ENCODE results near the gene SCFD1.
A peak's percentile ranks its signal among the peaks of the same experiment; 100 is the strongest.
"Not testable (repeated sequence)": the region's sequence is repeated elsewhere in the genome, so short reads cannot be mapped to it uniquely, and the experiment has no call there.

Gene SCFD1, protein sequence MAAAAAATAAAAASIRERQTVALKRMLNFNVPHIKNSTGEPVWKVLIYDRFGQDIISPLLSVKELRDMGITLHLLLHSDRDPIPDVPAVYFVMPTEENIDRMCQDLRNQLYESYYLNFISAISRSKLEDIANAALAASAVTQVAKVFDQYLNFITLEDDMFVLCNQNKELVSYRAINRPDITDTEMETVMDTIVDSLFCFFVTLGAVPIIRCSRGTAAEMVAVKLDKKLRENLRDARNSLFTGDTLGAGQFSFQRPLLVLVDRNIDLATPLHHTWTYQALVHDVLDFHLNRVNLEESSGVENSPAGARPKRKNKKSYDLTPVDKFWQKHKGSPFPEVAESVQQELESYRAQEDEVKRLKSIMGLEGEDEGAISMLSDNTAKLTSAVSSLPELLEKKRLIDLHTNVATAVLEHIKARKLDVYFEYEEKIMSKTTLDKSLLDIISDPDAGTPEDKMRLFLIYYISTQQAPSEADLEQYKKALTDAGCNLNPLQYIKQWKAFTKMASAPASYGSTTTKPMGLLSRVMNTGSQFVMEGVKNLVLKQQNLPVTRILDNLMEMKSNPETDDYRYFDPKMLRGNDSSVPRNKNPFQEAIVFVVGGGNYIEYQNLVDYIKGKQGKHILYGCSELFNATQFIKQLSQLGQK

DNA sequence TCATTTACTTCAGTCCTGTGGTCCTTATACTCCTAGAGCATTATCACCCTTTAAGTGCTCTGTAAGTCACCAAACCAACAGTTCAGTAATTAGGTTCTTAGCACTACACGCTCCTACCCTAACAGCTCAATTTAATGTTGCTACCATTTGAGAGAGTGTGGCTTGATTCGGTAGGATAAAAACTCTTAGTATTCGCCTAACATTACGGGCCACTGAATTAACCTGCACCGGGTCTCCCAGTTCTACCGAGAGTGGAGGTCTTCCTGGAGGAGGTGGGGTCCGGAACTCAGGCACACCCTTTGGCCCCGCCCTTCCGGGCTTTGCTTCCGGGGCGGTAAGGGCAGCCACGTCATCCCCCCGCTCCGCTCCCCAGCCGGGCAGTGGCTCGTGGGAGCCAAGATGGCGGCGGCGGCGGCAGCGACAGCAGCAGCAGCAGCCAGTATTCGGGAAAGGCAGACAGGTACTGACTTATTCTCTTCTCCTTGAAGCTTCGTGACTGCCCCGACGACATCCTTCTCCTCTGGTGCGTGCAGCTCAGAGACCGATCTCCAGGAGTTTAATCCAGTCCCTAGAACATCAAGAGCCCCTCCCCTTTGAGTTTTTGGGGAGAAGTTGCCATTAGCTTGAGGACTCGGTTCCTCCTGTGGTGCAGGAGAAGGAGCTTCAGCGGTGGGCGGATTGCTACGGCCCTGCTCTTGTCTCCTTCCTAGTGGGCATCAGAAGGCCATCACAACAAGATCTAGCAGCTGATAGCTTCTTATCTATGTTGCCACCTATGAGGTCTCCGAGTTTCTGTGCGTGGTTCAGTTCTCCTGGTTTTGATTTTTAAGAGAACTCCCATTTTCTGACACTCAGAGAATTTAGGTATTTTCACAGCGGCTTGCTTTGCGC, at the start of gene SCFD1:
SCFD1 (plus strand) TSS at position 380 of the 891 bp plus-strand sequence; CDS start at position 400, 20 bp downstream.
- peak; percentile 81 to 89 for DNase-seq (ENCODE audit: extremely low read depth in 1 of 2, low read depth in 1 of 2)

DNA sequence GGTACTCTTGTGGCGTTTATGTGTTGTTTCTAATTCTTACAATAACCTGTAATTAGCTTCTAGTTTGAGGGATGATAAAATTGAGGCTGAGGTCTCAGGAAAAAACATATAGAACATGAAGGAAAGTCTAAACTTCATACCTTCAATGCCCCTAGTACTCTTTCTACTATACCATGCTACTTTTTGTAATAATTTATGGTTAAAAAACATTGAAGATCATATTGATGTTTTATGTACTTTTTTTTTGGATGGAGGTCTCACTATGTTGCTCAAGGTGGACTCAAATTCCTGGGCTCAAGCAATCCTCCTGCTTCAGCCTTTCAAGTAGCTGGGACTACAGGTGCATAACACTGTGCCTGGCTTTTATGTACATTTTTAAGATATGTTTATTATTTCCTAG, 49.3 kb upstream of the SCFD1 start:
- DNase-seq (ENCODE audit: extremely low read depth in 1 of 2, low read depth in 1 of 2), result no peak

DNA sequence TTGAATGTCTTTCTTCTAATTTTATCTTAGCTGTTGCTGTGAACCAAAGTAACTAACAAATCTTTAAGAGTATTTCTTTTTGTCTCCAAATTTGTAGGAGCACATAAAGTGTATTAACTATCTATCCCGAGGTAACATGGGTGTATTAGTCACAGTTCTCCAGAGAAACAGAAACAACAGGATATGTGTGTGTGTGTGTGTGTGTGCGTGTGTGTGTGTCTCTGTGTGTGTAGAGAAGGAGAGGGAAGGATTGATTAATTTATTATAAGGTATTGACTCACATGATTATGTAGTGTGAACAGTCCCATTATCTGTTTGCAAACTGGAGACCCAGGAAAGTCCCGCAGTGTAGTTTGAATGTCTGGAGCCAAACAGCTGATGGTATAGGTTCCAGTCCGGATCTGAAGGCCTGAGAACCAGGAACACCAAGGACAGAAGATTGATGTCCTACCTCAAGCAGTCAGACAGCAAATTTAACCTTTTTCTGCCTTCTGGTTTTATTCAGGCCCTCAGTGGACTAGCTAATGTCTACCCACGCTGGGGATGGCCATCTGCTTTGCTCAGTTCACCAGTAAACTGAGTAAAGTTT, 48.8 kb upstream of the SCFD1 start:
- no peak for DNase-seq (ENCODE audit: extremely low read depth in 1 of 2, low read depth in 1 of 2)

DNA sequence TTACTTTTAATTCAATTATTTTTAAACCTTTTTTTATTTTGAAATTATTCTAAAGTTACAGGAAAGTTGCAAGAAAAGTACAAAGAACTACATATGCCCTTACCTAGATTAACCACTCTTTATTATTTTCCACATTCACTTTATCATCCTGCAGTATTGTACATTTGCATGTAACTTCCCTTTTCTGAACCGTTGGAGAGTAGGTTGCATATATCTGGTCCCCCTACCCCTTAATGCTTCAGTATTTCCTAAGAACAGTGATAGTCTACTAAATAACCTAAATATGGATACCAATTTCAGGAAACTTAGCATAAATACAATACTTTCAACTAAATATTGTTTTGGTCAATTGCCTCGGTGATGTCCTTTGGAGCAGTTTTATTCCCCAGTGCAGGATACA, 48.2 kb upstream of the SCFD1 start:
- DNase-seq (ENCODE audit: extremely low read depth in 1 of 2, low read depth in 1 of 2), result no peak

DNA sequence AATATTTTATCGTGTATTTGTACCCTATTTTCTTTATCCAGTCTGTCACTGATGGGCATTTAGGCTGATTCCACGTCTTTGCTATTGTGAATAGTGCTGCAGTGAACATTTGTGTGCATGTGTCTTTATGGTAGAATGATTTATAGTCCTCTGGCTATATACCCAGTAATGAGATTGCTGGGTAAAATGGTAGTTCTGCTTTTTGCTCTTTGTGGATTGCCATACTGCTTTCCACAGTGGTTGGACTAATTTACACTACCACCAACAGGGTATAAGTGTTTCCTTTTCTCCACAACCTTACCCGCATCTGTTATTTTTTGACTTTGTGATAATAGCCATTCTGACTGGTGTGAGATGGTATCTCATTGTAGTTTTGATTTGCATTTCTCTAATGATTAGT, 47.3 kb upstream of the SCFD1 start:
- not testable (repeated sequence) for DNase-seq (ENCODE audit: extremely low read depth in 1 of 2, low read depth in 1 of 2)

DNA sequence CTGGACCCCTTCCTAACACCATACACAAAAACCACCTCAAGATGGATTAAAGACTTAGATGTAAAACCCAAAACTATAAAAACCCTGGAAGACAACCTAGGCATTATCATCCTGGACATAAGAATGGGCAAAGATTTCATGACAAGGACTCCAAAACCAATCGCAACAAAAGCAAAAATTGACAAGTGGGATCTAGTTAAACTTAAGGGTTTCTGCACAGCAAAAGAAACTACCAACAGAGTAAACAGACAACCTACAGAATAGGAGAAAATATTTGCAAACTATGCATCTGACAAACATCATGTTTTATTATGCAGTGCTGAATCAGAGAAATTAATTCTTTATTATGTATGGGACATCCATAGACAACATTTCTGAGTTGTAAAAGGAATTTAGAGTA, 45.8 kb upstream of the SCFD1 start:
- DNase-seq (ENCODE audit: extremely low read depth in 1 of 2, low read depth in 1 of 2), result not testable (repeated sequence)

DNA sequence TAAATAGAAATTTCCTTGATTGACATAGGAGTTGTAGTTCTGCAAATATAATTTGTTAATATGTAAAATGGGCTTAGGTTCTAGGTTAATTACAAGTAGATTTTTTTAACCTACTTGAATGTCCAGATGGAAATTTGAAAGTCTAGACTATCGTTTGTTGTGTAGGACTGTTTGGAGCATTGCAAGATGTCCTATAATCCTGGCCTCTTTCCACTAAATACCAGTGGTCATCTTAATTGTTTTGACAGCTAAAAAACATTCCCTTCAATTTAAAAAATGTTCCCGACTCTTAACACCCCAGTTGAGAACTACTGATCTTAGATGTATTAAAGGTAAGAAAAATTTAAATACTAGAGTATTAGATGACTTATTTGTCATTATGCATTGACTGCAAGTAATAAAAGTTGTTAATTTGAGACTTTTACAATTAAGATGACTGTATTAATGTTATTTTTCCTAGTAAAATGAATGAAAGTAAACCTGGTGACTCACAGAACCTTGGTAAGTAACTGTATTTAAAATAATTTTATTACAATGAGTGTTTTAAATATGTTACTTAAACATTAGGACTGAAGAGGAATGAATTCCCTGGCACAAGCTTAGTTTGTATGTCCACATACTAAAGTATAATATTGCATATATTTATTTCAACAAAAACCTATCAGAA, 41.4 kb upstream of the SCFD1 start:
- DNase-seq (ENCODE audit: extremely low read depth in 1 of 2, low read depth in 1 of 2), result no peak

DNA sequence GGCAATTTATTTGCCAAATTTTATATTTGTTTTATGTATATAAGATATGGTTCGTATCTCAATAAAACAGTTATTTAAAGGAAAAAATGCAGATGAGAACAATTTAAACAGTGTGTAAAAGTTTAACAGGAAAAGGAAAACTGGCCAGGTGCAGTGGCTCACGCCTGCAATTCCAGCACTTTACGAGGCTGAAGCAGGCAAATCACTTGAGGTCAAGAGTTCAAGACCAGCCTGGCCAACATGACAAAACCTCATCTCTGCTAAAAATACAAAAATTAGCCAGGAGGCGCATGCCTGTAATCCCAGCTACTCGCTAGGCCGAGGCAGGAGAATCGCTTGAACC, 40.9 kb upstream of the SCFD1 start:
- DNase-seq (ENCODE audit: extremely low read depth in 1 of 2, low read depth in 1 of 2), result no peak

DNA sequence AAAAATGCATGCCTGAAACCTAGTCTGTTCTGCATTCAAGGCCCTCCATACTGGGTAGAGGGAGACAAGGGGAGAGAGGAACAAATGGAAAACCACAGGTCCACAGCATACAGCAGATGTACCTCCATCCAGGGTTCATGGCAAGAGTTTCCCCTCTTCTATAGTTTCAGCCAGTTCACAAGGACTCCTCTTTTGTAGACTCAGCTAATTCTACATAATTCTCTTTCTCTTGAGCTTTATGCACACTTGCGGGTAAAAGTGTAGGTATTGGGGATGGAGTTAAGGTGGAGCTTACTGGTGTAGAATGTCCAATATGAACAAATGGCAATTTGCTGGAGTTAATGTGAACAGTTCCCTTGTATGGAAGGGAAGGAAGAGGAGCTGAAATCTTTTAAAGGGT, 39.7 kb upstream of the SCFD1 start:
- no peak for DNase-seq (ENCODE audit: extremely low read depth in 1 of 2, low read depth in 1 of 2)

DNA sequence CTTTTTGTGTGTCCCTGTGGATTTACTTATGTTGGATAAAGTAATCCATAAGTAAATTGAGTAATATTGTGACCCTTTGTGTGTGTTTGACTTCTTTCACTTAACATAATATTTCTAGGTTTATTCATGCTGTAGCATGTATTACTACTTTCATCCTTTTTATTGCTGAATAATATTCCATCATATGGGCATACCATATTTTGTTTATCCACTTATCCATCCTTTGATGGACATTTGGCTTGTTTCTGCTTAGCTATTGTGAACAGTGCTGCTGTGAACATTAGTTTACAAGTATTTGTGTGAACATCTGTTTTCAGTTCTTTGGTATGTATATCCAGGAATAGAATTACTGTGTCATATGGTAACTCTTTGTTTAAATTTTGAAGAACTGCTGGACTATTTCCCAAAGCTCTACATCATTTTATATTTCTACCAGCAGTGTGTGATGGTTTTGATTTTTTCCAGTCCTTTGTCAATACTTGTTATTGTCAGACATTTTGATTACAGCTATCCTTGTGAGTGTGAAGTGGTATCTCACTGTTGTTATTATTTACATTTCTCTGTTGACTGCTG, 38.0 kb upstream of the SCFD1 start:
- DNase-seq (ENCODE audit: extremely low read depth in 1 of 2, low read depth in 1 of 2), result no peak

DNA sequence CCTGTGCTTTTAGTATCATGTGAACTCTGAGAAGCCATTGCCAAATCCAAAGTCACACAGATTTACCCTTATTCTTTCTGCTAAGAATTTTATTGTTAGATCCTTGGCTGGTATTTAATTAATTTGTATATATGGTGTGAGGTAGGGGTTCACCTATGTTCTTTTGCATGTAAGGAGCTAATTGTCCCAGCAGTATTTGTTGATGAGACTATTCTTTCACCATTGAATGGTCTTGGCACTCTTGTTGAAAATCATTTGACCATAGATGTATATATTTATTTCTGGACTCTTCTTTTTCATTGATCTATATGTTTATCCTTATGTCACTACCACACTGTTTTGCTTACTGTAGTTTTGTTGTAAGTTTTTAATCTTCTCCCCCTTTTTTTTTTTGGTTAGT, 36.9 kb upstream of the SCFD1 start:
- no peak for DNase-seq (ENCODE audit: extremely low read depth in 1 of 2, low read depth in 1 of 2)

DNA sequence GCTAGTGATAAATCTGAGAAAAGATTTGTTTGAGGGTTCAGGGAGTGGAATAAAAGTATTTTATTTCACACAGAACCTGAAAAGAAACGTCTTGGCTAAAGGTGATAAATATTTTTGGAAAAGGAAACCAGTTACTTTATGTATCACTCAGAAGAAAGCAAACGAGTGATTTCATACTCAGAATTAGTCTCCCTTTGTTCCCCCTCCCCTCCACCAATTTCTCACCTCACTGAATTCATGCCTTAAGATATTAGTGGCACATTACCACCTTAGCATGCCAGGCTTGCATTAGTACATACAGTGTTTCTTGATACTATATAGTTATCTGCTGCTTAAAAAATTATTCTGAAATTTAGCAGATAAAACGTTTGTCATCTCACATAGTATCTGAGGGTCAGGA, 35.0 kb upstream of the SCFD1 start:
- no peak for DNase-seq (ENCODE audit: extremely low read depth in 1 of 2, low read depth in 1 of 2)

DNA sequence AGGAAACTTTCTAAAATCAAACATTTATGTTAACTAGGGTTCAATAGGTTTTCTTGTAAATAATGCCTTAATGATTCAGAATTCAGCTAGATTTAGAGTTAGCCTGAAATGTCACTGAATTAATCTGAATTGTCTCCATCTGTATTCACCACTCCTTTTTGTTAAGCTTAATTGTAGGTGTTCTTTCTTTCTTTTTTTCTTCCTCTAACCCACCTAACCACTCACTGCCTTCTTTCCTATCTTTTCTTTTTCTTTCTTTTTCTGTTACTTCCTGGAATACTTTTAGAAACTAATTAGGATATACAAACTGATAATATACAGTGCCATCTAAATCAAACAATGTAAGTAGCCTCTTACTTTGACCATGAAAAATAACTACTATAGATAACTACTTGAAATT, 33.2 kb upstream of the SCFD1 start:
- no peak for DNase-seq (ENCODE audit: extremely low read depth in 1 of 2, low read depth in 1 of 2)

DNA sequence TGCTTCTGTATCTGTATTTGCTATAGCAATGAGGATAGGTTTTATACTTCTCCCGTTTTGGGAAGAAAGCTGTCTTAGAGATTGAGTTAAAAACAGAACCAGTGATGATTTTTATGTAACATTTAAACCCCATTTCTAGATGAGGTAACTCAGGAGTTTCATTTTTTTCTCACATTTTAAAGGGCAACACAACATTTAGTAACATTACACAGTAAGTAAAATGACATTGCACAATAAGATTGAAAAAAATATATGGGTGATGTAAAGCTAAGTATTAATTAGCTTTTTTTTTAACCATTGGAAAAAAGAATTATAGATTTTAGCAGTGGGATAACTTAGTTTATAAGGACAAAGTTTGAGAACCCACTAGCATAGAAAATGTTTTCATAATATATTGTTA, 25.2 kb upstream of the SCFD1 start:
- DNase-seq (ENCODE audit: extremely low read depth in 1 of 2, low read depth in 1 of 2), result no peak

DNA sequence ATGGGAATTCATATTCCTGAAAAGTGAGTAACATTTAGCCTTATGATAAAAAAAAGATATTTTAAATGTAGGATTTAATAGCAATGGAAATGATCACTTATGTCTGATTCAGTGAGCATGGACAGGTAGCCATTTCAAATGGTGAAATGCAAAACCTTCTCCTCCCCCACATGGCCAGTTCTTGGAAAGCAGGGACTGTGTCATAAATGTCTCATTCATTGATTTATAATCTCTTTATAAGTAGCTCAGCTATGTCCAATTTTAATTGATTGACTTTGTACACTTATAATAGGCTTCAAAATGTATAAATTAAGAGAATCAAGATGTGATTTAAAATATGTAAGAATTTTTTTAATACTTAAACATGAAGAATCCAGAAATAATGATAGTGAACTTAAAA, 24.6 kb upstream of the SCFD1 start:
- no peak for DNase-seq (ENCODE audit: extremely low read depth in 1 of 2, low read depth in 1 of 2)

DNA sequence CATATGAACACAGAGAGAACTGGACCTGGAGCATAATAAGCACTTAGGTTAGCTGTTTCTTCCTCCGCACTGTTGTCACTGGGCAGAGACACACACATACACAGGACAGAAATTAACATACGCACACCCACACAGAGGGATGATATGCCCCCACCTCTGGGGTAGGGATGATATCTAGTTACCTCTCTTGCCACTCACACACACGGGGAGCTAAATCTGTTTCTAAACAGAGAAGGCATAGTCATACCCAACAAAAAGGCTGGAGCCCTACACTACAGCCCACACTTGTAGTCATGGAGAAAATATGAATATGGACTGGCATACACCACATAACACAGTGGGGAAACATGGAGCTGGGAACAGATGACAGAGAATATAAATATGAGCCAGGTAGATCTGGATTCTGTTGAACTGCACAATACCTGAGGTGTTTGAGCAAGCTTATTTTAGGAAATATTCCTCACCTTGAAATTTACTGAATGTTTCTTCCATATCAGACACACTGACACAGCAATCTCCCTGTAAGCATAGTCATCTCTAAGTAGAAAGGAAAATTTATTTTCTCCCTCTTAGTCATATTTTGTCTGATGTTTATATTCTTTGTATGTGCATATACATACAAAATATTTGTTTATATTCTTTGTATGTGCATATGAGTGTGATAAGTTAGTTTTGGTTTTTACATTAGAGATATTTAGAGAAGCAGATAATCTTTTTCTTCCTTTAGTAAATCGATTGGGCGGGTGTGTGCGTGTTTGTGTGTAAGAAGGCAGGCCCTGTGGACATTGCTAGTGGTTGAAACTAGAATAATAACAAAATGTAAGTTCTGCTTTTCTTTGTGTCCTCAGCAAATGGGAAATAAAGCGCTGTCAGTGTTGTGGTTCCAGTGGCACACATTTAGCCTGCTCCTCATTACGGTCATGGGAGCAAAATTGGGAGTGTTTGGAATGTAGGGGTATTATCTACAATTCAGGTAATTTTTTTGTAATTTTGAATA, 20.9 kb upstream of the SCFD1 start:
- DNase-seq (ENCODE audit: extremely low read depth in 1 of 2, low read depth in 1 of 2), result no peak

DNA sequence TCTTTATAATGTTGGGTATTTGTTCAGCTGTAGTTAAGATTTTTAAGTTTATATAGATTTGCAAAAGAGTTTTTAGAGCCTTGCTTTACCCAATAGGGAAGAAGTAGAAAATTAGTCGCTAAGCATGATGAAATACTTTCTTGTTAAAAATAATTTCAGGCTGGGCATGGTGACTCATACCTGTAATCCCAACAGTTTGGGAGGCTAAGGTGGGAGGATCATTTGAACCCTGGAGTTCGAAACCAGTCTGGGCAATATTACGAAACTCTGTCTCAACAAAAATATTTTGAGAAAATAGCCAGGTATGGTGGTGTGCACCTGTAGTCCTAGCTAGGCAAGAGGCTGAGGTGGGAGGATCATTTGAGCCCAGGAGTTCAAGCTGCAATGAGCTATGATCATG, 18.7 kb upstream of the SCFD1 start:
- no peak for DNase-seq (ENCODE audit: extremely low read depth in 1 of 2, low read depth in 1 of 2)

DNA sequence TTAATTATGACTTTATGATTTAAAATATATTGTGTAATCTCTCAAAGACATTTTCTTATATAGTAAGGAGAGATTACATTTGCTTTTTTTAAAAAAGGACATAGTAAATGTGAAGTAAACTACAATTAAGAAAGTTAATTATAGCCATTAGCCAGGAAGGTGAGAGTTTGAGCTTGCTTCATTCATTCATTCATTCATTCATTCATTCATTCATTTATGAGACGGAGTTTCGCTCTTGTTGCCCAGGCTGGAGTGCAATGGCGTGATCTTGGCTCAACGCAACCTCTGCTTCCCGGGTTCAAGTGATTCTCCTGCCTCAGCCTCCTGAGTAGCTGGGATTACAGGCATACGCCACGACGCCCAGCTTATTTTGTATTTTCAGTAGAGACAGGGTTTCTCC, 17.4 kb upstream of the SCFD1 start:
- not testable (repeated sequence) for DNase-seq (ENCODE audit: extremely low read depth in 1 of 2, low read depth in 1 of 2)

DNA sequence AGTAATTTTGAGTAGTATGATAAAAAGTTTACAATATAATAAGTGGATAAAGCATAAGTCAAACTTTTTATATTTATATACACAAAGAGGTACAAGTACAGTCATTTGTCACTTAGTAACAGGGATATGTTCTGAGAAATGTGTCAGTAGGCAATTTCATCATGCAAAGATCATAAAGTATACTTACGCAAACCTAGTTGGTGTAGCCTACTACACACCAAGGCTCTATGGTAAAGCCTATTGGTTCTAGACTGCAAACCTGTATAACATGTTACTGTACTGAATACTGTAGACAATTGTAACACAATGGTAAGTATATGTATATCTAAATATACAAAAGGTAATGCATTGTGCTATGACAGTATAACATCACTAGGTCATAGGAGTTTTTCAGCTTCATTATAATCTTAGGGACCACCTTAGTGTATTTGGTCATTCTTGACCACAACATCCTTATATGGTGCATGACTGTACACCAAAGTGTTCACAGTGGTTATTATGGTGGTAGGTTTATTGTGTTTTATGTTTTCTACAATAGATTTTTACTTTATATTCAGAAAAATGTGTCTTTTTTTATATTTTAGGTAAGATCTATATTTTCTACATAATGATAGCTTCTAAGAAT, 14.9 kb upstream of the SCFD1 start:
- no peak for DNase-seq (ENCODE audit: extremely low read depth in 1 of 2, low read depth in 1 of 2)

All from stimulated activated CD8-positive, alpha-beta memory T cell treated with anti-CD3 and anti-CD28 coated beads, Interleukin-7, amount 100 ng/mL, for 48 hours (primary cell).